OCI-LY7 (cell line): ENCODE measurements around the gene CUL2. TPM values are rescaled to one million over a fixed set of nuclear protein-coding genes. Genes with fewer than 3 reads are reported as not detected.

Experiments used
- BruUV-seq: library from RNA; stranded (reverse); fragments of 400-500 nt; replicated peaks from 2 replicates; lab custom pipeline; 2021; lab: Mats Ljungman, UMichigan
- CTCF ChIA-PET: fragments of 300-600 bp; sonication (Branson Sonifier 250); formaldehyde crosslinking; loops from one replicate; lab custom pipeline; 2022; ENCODE audit warnings: antibody characterized with exemption; ENCODE audit not compliant: unreplicated experiment; lab: Charles Lee
- POLR2A ChIA-PET: fragments of 300-600 bp; sonication (Branson Sonifier 250); formaldehyde crosslinking; loops from one replicate; lab custom pipeline; 2022; ENCODE audit warnings: antibody characterized with exemption; lab: Charles Lee
- DNase-seq: peaks from one replicate; pipeline ENCODE4 v3.0.0-alpha.2; 2015; ENCODE audit warnings: low spot score
- H2AFZ ChIP-seq: fragments of 200-600 bp; sonication (generic), shearing (Covaris generic); 2 replicates; pipeline ENCODE4 v1.6.1; 2014; ENCODE audit warnings: mild to moderate bottlenecking, antibody characterized with exemption, low read length, moderate library complexity
- H3K27ac ChIP-seq: fragments of 200-600 bp; sonication (generic); 2 replicates; pipeline ENCODE4 v1.5.1; 2014; ENCODE audit warnings: mixed run types, low read depth, mild to moderate bottlenecking, moderate library complexity, low read length, inconsistent platforms; ENCODE audit not compliant: poor library complexity, severe bottlenecking
- H3K36me3 ChIP-seq: fragments of 200-600 bp; sonication (generic); 2 replicates; pipeline ENCODE4 v1.6.1; 2014; ENCODE audit warnings: mild to moderate bottlenecking, antibody characterized with exemption, low read length, moderate library complexity, mixed read lengths; ENCODE audit not compliant: insufficient read depth
- H3K4me1 ChIP-seq: fragments of 200-600 bp; sonication (generic); 2 replicates; pipeline ENCODE4 v1.5.1; 2014; ENCODE audit warnings: mild to moderate bottlenecking, low read length; ENCODE audit not compliant: insufficient read depth, poor library complexity, severe bottlenecking
- H3K4me2 ChIP-seq: fragments of 200-600 bp; sonication (generic); 2 replicates; pipeline ENCODE4 v1.6.1; 2014; ENCODE audit warnings: mild to moderate bottlenecking, low read length
- H3K4me3 ChIP-seq: fragments of 200-600 bp; sonication (generic); 2 replicates; pipeline ENCODE4 v1.5.1; 2014; ENCODE audit warnings: mild to moderate bottlenecking, low read depth, low read length; ENCODE audit not compliant: poor library complexity, severe bottlenecking
- H3K79me2 ChIP-seq: fragments of 200-600 bp; sonication (generic); 2 replicates; pipeline ENCODE4 v1.6.1; 2016; ENCODE audit warnings: low read depth, mild to moderate bottlenecking, low read length, moderate library complexity, mixed read lengths; ENCODE audit not compliant: insufficient read depth
- H3K9me2 ChIP-seq: fragments of 200-600 bp; sonication (generic); 2 replicates; pipeline ENCODE4 v1.6.1; 2016; ENCODE audit warnings: mild to moderate bottlenecking, low read length, mixed read lengths; ENCODE audit not compliant: insufficient read depth
- H3K9me3 ChIP-seq: fragments of 200-600 bp; sonication (generic); 2 replicates; pipeline ENCODE4 v1.6.1; 2014; ENCODE audit warnings: mild to moderate bottlenecking, mixed run types, low read length, mixed read lengths
- H4K20me1 ChIP-seq: fragments of 200-600 bp; sonication (generic); 2 replicates; pipeline ENCODE4 v1.6.1; 2014; ENCODE audit warnings: mild to moderate bottlenecking, antibody characterized with exemption, low read length, moderate library complexity, mixed read lengths; ENCODE audit not compliant: insufficient read depth
- EZH2phosphoT487 ChIP-seq: fragments of 200-600 bp; sonication (generic); IDR thresholded peaks from 2 replicates; pipeline ENCODE4 v1.6.1; 2018; ENCODE audit warnings: low read depth, borderline replicate concordance, mild to moderate bottlenecking, mixed run types, antibody characterized with exemption, low read length, moderate library complexity, mixed read lengths
- intact Hi-C: fragments of 100-400 bp; cut with micrococcal nuclease; formaldehyde crosslinking; loops from one replicate; pipeline ENCODE4 v1.10.0; 2022; ENCODE audit not compliant: unreplicated experiment
- total RNA-seq, 2 experiments: library from RNA; depleted of rRNA in 1 of 2; stranded (reverse); fragments of >200 nt in 1 of 2; shearing (Covaris generic) in 1 of 2; gene quantifications; 2 replicates each; pipeline ENCODE4 v1.2.3, GENCODE V29; 2014 to 2022
- TF ChIP-seq, protein P1 (sequence below): fragments of 200-600 bp; sonication (generic); conservative IDR thresholded peaks from 2 replicates; pipeline ENCODE4 v1.5.1; 2014; ENCODE audit warnings: mild to moderate bottlenecking, antibody characterized with exemption, low read length, moderate library complexity, mixed read lengths

CUL2 gene
- total RNA-seq, 2 experiments from 2014 or later, result 25.5 to 40.4 TPM

DNA sequence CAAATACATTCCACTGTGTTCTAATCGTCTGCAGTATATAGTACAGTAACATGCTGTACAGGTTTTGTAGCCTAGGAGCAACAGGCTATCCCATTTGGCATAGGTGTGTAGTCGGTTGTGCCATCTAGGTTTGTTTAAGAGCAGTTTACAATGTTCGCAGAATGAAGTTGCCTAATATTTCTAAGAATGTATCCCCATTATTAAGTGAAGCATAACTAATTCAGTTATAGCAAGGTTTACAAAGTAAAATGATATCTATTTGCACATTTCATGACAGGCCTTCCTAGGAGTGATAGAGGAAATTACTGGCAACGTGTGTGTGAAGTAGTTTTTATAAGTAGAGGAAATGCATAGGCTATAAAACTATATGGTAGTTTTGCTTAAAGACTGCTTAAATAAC is 40.5 kb upstream of the CUL2 start:
- no peak for TF ChIP-seq EZH2phosphoT487
- TF ChIP-seq, protein P1, sequence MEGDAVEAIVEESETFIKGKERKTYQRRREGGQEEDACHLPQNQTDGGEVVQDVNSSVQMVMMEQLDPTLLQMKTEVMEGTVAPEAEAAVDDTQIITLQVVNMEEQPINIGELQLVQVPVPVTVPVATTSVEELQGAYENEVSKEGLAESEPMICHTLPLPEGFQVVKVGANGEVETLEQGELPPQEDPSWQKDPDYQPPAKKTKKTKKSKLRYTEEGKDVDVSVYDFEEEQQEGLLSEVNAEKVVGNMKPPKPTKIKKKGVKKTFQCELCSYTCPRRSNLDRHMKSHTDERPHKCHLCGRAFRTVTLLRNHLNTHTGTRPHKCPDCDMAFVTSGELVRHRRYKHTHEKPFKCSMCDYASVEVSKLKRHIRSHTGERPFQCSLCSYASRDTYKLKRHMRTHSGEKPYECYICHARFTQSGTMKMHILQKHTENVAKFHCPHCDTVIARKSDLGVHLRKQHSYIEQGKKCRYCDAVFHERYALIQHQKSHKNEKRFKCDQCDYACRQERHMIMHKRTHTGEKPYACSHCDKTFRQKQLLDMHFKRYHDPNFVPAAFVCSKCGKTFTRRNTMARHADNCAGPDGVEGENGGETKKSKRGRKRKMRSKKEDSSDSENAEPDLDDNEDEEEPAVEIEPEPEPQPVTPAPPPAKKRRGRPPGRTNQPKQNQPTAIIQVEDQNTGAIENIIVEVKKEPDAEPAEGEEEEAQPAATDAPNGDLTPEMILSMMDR, result no peak

GRCh38 chr10:35129185-35129674 is 39.1 kb upstream of the CUL2 start:
- no peak for TF ChIP-seq EZH2phosphoT487
- TF ChIP-seq, protein P1, result no peak
- peak overlapping the region; percentile 93 for H3K4me3 ChIP-seq
- no peaks in the 10 kb centered on the region for H3K9me3 ChIP-seq
- no peak overlapping the region for H2AFZ ChIP-seq
- no peak for DNase-seq
- H3K4me2 ChIP-seq, result peak overlapping the region; percentile 70
- no peak overlapping the region for H3K27ac ChIP-seq
- H4K20me1 ChIP-seq, result no peaks in the 10 kb centered on the region
- no peaks in the 10 kb centered on the region for H3K9me2 ChIP-seq
- POLR2A ChIA-PET, result interaction anchor here (0.6 to 6.6 kb wide), 2 partner anchors 66 to 984 kb away, joined by 3 to 95 read pairs; no protein-coding TSS in a partner anchor
- no peaks in the 10 kb centered on the region; the same call in 1 of the 2 replicates for H3K36me3 ChIP-seq
- H3K79me2 ChIP-seq, result peaks cover 62% of the 10 kb centered on the region; the same call in 1 of the 2 replicates
- intact Hi-C loops, result loop anchor here (5.0 kb wide), 1 partner anchor 208 kb away; the partner anchor contains the start of gene CCNY
- BruUV-seq, result no TSS peak
- H3K4me1 ChIP-seq, result peaks cover 60% of the 10 kb centered on the region
- CTCF ChIA-PET, result interaction anchor here (1.1 kb wide), 1 partner anchor 20 kb away, joined by 3 read pairs; no protein-coding TSS in a partner anchor

More for the DNA sequence above, 40.5 kb upstream of the CUL2 start:
- intact Hi-C loops, result no loop called here
- no TSS peak for BruUV-seq
- CTCF ChIA-PET, result no interaction called here
- peak overlapping the region; percentile 74 for H3K4me2 ChIP-seq
- H4K20me1 ChIP-seq, result no peaks in the 10 kb centered on the region
- POLR2A ChIA-PET, result interaction anchor here (1.7 to 6.6 kb wide), 2 partner anchors 56 to 65 kb away, joined by 4 to 95 read pairs; no protein-coding TSS in a partner anchor
- H3K9me3 ChIP-seq, result no peaks in the 10 kb centered on the region
- peak; percentile 19 for DNase-seq
- no peaks in the 10 kb centered on the region for H3K9me2 ChIP-seq
- peak overlapping the region; percentile 10; the same call in 1 of the 2 replicates for H2AFZ ChIP-seq
- H3K4me1 ChIP-seq, result peaks cover 63% of the 10 kb centered on the region
- peaks cover 62% of the 10 kb centered on the region; the same call in 1 of the 2 replicates for H3K79me2 ChIP-seq
- H3K4me3 ChIP-seq, result peak overlapping the region; percentile 16
- H3K36me3 ChIP-seq, result no peaks in the 10 kb centered on the region; the same call in 1 of the 2 replicates
- H3K27ac ChIP-seq, result peak overlapping the region; percentile 71
